ENCODE data around the gene ALDH16A1.

ALDH16A1 gene

DNA sequence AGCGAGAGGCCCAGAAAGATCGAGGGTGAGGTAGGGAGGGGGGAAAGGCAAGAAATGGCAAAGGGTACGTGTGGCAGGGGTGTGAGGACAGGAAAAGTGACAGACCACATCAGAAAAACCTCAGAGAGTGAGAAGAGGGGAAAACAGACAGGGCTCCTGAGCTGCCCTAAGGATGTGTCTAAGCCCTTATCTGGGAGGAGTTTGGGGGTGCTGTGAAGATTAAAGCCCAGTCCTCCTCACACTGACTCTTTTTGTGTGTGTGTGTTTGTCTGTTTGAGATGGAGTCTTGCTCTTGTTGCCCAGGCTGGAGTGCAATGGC is 29.1 kb upstream of the ALDH16A1 start:
- no peak for DNase-seq

DNA sequence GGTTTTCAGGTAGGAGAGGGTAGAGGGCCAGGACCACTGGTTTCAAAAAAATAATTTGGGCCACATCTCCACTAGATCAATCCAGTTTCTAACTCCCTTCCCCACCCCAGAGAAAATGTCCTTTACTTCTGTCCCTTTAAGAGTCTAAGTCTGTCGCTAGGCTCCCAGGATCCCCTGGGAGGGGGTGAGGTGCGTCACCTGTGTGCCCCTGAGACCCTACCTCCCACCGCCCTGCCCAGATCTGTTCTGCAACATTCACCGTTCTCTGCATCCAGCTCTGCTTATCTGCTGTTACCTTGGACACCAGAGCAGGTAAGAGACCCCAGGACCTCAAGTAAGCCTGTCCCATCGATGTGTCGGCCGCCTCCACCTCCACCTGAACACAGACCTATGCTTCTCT is 27.8 kb upstream of the ALDH16A1 start, which contains the start of gene GFY:
TSS of gene GFY (plus strand) at position 211 of the 400 bp plus-strand sequence. CDS start 1,043 bp downstream, outside the sequence.
- DNase-seq: no peak

DNA sequence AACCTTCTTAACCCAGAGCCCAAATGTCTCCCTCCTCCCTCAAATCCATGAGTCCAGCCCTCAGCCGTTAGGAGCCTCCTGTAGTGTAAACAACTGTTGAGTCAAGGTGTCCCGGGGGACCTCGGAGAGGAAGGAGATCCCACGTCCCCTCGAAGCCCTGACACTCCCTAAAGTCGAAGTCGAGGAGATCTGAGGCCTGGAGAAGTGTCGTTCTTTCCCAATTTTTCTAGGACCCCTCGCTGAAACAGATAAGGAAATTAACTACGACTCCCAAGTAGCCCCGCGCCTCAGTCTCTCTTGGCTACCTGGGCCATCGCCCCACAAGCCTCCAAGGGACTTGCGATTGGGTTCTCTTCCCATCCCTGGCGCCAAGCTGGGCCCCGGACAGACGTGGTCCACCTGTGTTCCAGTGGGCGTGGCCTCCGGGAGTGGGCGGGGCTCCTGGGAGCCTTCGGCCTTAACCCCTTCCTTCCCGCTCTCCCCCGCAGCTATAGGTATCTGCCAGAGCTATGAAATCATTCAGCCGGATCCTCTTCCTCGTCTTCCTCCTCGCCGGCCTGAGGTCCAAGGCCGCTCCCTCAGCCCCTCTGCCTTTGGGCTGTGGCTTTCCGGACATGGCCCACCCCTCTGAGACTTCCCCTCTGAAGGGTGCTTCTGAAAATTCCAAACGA is 27.0 kb upstream of the ALDH16A1 start:
- DNase-seq: no peak

DNA sequence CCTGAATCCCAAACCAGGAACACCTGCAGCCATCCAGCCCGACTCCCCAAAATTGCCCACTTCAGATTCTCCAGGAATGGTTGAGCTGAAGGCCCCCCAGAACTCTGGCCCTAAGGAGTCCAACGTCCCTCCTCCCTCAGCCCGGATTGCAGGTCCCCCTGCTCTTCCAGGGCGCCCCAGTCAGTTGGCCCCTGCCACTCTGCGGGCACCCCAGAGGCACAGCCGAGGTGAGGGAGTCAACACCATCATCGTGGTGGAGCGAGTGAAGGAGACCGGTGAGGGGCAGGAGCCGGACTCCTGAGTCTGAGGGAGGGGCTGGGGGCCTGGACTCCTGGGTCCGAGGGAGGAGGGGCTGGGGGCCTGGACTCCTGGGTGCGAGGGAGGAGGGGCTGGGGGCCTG is 25.7 kb upstream of the ALDH16A1 start:
- DNase-seq: no peak

DNA sequence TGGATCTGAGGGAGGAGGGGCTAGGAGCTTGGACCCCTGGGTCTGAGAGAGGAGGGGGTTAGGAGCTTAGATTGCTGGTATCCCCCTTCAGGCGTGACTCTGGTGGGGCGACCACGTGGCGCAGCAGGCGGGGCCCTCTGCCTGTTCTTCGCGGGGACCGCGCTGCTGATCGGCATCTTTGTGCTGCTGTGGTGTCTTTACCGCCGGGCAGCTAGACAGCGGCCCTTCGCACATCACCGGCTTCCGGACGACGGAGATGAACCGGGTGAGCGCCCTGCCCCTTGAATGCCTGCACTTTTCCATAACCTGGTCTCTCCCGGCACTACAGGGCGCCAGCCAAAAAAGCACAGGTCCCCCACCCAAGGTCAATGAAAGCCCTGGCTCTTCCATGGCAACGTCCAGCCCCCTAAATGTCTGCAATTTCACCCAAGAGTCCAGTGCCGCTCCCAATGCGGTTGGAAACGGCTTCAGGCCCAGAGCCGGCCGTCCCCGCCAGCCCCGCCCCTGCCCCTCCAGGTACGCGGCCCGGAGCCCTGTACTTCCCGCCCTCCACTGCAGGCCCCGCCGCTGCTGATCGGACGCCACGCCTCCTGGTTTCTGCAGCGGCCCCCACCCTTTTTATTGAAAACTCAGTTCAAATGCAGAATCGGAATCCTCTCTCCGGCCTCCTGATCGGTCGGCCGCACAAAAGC is 25.0 kb upstream of the ALDH16A1 start:
- no peak for DNase-seq

DNA sequence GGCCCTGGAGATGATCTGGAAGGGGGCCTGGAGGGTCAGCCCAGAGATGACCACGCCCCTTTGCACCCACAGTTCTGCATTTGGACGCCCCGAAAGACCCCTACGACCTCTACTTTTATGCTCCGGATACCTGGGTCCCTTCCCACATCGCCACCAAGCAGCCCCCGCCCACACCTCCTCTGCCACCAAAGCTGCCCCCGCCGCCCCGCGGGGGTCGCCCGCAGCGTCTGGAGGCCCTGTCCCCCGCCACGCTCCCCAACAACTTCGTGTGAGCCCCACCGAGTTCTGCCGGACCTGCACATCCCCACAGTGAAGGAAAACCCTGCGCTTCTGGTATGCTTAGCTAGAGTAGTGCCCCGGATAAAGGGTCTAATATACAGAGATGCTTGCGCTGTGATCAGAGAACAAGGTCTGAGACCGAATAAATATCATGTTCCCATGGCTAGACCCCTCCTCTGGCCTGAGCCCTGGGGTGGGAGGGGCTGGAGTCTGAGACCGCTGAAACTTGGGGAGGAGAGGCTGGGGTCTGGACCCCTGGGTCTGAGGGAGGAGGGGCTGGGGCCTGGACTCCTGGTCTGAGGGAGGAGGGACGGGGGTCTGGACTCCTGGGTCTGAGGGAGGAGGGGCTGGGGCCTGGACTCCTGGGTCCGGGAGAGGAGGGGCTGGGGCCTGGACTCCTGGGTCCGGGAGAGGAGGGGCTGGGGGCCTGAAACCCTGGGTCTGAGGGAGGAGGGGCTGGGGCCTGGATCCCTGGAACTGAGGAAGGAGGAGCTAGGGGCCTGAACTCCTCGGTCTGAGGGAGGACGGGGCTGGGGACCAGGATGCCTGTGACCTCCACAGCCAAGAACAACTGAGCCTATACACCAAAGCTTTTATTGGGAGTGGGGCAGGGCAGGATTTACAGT is 24.2 kb upstream of the ALDH16A1 start:
- no peak for DNase-seq

DNA sequence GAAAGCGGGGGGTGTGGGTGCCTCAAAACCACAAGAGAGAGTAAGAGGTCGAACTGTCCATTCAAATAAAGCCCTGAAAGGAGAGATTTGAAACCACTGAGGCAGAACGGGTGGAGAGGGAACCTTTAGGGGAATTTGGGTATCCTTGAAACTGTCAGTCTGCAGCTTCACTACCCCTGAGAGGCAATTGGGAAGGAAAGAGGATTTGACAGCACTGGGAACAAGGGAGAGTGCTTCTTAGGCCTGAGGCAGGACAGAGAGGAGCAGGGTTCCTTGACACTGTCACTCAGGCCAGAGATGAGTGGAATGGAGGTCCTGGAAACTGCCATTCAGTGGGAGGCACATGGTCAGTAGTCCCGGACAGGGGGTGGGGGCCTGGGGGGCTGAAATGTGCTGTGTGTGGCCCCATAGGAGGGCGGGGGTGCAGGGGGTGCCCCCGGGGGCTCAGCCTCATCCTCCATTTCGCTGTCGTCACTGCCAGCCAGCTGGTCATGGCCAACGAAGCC is 22.8 kb upstream of the ALDH16A1 start:
- no peak for DNase-seq

DNA sequence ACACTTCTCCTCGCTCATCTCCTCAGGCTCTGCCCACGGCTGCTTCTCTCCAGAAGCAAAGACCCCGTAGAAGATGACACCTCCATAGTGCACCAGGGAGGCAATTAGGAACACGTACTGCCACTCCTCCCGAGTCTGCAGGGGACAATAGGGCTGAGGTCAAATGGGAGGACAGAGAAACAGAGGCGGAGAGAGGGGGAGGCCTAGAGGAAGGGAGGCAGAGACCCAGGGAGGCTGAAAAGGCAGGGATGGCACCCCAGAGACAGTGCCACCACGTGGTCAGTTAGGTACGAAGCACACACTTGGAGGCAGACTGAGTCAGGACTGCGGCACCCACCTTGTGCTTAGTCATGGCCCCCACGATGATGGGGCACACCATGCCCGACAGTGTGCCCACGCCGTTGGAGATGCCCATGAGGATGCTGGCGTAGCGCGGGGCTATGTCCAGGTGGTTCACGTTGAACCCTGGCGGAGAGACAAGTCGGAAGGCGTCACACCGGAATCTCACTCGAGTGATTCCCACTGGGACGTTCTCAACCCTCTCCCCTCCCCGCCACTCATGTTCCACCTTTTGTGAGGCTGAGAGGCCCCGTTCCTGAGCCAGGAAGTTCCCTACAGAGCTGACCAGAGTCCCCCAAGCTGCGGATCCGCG is 22.2 kb upstream of the ALDH16A1 start:
- no peak for DNase-seq

DNA sequence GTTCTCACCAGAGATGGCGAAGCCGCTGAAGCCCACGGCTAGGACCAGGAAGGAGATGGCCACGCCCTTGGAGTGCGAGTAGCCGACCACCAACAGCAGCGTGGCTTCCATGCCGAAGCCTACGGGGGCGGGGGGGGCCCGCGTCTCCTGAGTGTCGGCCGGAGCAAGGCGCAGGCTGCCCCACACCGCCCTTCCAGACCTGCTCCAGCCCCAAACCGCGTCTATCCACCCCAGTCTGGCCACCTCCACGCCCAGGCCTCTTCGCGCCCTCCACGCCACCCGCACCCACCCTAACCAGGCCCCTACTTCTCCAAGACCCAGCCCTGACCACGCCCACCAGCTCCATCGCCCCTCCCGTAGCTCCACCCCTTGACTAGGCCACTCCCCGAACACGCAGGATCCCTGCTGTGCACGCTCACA is 21.7 kb upstream of the ALDH16A1 start:
- no peak for DNase-seq

DNA sequence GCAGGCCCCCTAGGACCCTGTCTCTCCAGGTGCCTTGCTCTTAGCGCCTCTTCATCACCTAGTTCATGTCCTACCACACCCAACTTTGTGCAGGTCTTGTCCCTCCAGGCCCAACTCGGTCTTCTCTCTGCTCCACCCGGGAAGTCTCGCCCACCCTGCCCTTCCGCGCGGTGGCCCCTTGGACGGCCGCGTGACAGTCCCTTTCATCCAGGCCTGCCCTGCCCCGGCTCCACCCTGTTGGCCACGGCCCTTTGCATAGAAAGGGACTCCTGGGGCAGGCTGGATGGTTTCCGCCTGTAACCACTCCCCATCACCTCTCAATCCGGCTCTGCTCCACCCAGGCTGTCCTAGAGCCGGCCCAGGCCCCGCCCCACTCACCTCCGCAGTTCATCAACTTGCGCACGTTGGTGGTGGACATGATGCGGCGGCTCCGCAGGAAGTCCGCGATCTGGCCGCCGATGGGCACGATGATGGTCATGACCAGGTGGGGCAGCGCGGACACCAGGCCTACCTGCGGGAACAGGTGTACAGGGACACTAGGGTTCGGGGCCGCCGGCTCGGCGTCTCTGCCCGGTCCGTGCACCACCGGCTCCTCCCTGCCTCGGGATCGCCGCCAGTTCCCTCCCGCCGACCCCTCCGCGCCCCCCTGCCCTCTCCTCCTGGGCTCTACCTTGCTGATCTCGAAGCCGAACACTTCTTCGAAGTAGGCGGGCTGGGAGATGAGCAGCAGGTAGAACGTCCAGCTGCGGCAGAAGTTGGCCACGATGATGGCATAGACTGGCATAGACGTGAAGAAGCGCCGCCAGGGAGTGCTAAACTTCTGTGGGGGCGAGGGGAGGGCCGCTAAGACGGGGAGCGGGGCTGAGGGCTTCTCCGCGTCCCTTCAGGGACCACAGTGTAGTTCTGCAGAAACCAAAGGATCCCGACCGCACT is 20.6 kb upstream of the ALDH16A1 start:
- no peak for DNase-seq

DNA sequence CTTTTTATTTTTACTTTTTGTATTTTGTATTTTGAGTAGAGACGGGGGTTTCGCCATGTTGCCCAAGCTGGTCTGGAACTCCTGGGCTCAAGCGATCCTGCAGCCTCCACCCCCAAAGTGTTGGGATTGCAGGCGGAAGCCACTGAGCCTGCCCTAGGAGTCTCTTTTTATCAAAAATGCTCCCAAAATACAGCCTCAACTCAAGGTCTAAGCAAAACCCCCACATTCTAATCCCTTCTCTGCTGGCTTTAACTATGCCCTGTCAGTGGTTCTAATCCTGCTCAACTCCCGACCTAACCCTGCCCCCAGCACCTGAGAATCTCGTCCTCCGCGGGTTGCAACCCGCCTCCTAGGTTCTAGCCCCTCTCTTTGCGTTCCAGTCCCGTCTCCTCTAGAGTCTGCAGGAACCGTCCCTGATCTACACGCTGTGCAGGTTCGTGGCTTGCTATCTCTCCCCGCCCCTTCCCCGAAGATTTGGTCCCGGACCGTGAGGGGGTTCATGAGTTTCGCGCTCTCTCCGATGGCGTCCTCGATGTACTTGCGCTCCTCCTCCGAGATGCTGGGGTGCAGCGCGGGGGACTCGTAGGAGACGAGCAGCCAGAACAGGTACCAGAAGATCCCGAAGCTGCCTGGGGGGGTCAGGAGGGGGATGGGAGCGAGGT is 19.7 kb upstream of the ALDH16A1 start:
- no peak for DNase-seq

DNA sequence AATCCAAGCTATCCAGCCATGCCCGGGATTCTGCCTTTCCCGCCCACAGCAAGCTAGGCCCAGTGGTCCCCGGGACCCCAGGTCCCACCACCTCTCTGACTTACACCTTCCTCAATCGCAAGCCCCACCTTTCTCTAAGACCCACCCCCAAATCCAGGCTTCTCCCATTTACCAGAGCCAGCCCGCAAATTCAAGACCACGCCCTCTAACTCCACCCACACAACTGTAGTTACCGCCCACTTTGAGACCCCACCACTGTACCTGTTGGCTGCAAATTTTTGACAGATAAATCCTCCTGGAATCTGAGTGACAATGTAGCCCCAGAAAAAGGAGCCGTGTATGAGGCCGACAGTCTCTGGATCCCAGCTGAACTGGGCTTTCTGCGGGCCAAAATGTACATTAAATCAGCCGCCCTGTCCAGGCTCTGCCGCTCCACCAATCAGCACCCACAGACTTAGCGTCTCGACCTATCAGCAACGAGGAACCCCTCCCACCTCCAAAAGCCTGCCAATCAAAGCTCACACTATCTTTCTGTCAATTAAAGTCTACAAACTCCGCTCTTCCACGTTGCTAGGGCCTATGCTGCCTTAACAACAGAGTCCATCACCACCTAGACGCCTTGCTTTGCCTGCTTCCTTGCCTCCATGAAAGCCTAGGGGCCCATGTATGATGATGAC is 18.0 kb upstream of the ALDH16A1 start:
- DNase-seq: no peak

DNA sequence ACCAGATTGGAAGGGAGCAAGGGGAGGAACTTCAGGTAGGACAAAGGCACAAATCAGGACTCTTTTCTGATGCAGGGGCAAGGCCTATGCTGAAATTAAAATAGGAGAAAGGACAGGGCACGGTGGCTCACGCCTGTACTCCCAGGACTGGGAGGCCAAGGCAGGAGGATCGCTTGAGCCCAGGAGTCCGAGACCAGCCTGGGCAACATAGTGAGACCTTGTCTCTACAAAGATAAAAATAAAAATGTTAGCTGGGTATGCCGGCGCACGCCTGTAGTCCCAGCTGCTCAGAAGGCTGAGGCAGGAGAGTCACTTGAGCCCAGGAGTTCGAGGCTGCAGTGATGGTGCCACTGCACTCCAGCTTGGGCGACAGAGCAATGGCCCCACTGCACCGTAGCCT is 17.4 kb upstream of the ALDH16A1 start:
- no peak for DNase-seq

DNA sequence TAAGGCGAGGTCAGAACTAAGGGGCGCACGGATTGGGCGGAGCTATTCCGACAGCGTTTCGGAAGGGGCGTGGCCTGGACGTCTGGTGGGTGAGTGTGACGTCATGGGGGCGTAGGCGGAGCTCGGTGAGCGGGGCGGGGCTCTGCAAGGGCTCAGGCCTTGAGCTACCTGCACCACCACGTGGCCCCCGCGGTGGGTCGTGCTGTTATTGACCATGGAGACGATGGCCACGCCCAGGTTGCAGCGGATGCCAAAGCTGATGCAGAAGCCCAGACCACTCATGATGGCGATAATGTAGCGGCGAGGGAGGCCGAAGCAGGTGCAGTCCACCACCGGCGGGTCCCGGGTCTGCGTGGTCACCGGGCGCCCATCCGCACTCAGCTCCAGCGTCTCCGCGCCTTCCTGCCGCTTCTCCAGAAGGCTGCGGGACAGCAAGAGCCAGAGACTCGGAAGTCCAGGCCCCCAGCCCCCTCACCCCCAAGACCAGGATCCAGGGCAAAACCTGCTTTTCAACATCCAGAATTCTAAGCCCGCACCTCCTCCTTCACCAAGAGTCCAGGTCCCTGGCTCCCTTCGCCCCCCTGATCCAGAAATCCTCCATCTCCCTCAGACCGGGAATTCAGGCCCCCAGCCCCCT is 16.5 kb upstream of the ALDH16A1 start:
- DNase-seq: no peak

DNA sequence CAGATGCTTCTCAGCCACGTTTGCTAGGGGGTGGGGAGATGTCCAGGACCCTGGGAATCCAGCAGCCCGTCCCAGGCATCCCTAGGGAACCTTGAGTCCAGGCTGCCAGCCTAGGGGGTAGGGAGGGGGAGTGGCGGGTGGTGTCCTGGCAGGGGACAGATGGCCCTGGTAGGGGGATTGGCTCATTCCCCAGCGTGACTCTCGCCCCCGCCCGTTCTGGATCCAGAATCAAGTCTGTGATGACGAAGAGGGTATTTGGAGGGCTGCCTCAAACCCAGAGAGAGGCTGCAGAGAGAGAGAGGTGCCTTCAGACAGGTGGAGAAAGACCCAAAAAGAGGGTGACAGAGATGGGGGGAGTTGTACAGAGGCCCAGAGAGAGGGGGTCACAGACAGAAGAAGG is 15.8 kb upstream of the ALDH16A1 start:
- DNase-seq: peak; percentile 54

DNA sequence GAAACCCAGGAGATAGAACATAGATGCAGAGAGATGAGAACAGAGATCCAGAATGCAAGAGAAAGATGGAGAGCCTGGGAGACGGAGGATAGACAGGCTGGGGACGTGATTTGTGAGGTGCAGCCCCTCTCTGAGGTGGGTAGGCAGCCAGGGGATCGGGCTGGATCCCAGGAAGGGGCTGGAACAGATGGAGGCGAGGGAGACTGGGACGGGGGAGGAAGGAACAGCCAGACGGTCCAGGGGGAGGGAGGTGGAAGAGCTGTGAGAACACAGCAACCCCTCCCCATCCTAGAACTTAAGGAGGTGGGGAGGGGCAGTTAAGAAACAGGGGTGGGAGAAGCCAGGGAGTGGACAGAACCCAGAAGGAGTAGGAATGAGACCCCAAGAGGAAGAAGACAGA is 14.8 kb upstream of the ALDH16A1 start:
- no peak for DNase-seq

DNA sequence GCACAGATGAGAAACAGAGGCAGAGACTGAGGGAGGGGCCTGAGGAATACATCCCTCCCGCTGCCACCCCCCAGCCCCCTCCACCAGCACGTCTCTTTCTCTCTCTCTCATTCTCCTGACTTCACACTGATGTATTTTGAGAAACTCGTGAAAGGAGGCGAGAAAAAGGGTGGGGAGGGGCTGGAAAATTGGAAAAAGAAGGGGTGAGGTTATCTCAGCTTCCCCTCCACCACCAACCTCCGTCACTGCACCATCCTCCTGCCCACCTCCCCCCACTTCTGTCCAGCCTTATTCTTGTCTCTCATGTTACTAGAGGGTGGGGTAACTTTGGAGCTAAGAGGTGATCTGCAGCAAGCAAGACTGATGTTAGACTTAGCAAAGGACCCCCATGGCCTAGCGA is 13.2 kb upstream of the ALDH16A1 start:
- DNase-seq: no peak

DNA sequence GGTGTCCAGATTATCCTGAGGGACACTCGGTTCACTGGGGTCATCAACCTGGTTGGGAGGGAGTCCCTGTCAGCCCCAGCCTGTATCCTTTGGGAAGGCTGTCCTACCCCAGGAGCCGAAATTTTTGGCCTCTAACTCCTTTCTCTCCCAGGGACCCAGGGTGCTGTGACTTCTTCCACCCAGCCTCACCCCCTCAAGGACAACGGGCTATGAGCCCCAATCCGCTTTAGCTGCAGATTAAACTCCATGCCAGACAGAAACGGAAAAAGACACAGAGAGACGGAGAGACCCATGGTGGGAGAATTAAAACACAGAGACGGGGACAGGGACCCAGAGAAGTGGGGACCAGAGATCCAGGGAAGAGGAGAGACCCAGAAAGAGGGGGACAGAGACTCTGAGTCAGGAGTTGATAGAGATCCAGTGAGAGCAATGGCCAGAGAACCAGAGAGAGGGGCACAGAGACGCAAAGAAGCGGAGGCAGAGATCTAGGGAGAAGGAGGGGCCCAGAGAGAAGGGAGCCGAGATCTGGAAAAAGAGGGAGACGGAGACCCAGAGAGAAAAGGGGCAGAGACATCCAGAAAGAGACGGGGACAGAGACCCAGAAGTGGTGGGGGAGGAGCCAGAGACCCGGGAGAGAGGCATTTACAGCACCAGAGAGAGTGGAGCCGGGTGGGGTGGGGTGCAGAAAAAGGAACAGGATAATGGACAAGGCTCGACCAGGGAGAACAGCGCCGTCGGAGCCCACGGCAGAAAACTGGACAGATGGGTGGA is 12.4 kb upstream of the ALDH16A1 start:
- DNase-seq: no peak

DNA sequence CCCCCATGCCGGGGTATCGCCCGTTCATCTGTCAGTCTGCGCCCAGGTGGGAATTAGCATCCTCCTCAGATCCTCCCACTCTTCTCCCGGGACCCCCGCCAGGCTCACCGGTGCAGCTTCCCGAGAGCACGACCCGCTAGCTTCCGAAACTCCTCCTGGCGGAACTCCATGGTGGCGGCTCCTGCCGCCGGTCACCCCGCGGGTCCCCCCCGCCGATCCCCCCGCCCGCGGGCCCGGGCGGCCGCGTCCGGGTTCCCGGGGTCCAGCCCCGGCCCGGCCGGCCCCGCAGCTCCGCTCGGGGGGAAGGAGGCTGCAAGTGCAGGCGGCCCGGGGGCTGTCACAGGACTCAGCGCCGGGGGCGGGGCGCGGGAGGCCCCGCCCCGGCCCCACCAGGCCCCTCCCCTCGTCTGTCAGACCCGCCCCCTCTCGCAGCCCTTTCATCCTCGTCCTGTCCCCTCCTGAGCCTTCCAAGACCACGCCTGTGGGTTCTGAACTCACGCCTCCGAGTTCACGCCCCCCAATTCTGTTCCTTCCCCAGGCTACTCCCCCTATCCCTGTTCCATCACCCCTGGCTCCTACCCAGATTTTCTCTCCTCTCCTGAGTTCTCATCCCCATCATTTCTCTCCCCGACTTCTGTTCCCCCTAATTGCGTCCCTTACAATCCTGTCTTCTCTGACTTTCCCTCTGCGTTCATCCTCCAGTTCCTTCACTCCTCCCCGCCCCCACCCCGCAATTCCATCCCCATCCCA is 11.6 kb upstream of the ALDH16A1 start, which contains the start of gene SLC17A7:
TSS of gene SLC17A7 (minus strand) at position 318 of the 750 bp plus-strand sequence. CDS start at position 170, 148 bp downstream.
- peak; percentile 74 for DNase-seq
